ENCODE data around the gene UBXN7.

DNA sequence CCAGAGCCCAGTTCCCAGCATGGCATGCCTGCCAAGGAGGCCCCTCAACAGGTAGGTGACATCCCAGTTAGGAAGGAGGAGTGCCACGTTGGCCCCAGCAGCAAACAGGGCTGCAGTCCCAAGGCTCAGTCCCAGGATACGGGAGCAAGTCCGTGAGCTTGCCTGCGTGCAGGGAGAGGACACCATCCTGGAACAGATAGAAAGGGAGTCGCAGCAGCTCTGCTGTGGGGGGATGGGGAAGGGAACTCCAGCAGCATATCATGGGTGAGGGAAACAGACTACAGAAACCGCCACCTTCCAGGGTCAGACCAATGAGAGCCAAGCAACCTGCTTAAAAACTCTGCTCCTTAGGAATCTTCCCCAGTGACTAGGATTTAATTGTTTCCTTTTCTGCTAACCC, 104.8 kb downstream of the UBXN7 start:
- TF ChIP-seq POLR2AphosphoS5 (IDR thresholded peaks at IDR 0.05), result no peak
- TF ChIP-seq, protein P1, sequence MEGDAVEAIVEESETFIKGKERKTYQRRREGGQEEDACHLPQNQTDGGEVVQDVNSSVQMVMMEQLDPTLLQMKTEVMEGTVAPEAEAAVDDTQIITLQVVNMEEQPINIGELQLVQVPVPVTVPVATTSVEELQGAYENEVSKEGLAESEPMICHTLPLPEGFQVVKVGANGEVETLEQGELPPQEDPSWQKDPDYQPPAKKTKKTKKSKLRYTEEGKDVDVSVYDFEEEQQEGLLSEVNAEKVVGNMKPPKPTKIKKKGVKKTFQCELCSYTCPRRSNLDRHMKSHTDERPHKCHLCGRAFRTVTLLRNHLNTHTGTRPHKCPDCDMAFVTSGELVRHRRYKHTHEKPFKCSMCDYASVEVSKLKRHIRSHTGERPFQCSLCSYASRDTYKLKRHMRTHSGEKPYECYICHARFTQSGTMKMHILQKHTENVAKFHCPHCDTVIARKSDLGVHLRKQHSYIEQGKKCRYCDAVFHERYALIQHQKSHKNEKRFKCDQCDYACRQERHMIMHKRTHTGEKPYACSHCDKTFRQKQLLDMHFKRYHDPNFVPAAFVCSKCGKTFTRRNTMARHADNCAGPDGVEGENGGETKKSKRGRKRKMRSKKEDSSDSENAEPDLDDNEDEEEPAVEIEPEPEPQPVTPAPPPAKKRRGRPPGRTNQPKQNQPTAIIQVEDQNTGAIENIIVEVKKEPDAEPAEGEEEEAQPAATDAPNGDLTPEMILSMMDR (IDR thresholded peaks at IDR 0.05), result no peak
- TF ChIP-seq POLR2A (IDR thresholded peaks at IDR 0.05), result no peak
